ENCODE results near the gene MAML3. TPM values are rescaled to one million over a fixed set of nuclear protein-coding genes. Genes with fewer than 3 reads are reported as not detected.

The MAML3 gene
- total and polyA plus RNA-seq, 2 of the 13 experiments (the other 11 are each of a cell fraction or from before 2014, with no cell fraction given): 0.05 to 0.13 TPM

DNA sequence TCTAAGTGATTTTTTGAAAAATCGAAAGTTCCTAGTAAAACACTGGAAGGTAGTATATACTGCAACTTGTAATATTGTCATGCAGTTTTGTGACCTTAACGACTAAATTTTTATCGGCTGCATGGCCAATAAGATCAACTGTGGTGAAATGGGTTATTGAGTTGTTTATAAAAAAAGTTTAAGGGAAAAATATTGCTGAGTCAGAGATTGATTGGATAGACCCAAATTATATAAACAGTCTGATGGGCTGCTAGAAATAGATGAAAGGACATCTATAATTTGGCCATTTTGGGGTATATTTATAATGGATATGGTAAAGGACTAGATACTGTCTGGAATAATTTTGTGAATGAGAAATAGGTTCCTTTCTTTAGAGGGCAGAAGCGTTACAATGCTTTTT, 432.2 kb downstream of the MAML3 start:
- Histone ChIP-seq H3K4me2 (ENCODE audit: low read depth, low read length) (no peak overlapping the region), H3K9ac (ENCODE audit: insufficient read depth, low read depth, low read length) (no peak overlapping the region), H4K20me1 (ENCODE audit: insufficient read depth, low read length) (no peaks in the 10 kb centered on the region), H3K79me2 (ENCODE audit: insufficient read depth, low read length) (no peaks in the 10 kb centered on the region), H2AFZ (ENCODE audit: low read length) (no peak overlapping the region), H3K4me3 (replicated peaks in 1 of 3; ENCODE audit: insufficient read depth in 1 of 3, low read depth in 2 of 3, low read length in 3 of 3) (no peak overlapping the region), H3K27me3 (ENCODE audit: control insufficient read depth in 1 of 2, insufficient read depth in 2 of 2, low read length in 2 of 2) (no peaks in the 10 kb centered on the region), H3K27ac (ENCODE audit: extremely low read length, insufficient read depth, low read length) (no peak overlapping the region), H3K9me3 (ENCODE audit: low read length) (no peaks in the 10 kb centered on the region), H3K4me1 (ENCODE audit: insufficient read depth, low read length) (no peaks in the 10 kb centered on the region), H3K36me3 (replicated peaks in 1 of 2; ENCODE audit: control insufficient read depth in 1 of 2, insufficient read depth in 2 of 2, low read length in 2 of 2) (peaks cover 10 to 28% of the 10 kb centered on the region in 2 experiments)
- ATAC-seq: no peak
- TF ChIP-seq, protein P1, sequence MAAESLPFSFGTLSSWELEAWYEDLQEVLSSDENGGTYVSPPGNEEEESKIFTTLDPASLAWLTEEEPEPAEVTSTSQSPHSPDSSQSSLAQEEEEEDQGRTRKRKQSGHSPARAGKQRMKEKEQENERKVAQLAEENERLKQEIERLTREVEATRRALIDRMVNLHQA (CRISPR knock-in tag; IDR thresholded peaks at IDR 0.05): no peak
- peak; percentile 73 to 92 for TF ChIP-seq MAFK (conservative IDR thresholded peaks at IDR 0.05 in 1 of 2, IDR thresholded peaks at IDR 0.05 in 1 of 2; ENCODE audit: low read length in 2 of 2)
- no peak for TF ChIP-seq MTF2 (CRISPR knock-in tag; IDR thresholded peaks at IDR 0.05; ENCODE audit: borderline replicate concordance)
- TF ChIP-seq MAFF (IDR thresholded peaks at IDR 0.05; ENCODE audit: low read depth, low read length): peak; percentile 80
- no peak for TF ChIP-seq RBM39 (IDR thresholded peaks at IDR 0.05; ENCODE audit: low read depth, low read length, poor library complexity, severe bottlenecking)
- TF ChIP-seq DMAP1 (CRISPR knock-in tag; IDR thresholded peaks at IDR 0.05): no peak
- TF ChIP-seq RELA (CRISPR knock-in tag; IDR thresholded peaks at IDR 0.05): no peak
- TF ChIP-seq CCAR2 (optimal IDR thresholded peaks at IDR 0.05; ENCODE audit: low read depth, low read length): no peak
- TF ChIP-seq, protein P2, sequence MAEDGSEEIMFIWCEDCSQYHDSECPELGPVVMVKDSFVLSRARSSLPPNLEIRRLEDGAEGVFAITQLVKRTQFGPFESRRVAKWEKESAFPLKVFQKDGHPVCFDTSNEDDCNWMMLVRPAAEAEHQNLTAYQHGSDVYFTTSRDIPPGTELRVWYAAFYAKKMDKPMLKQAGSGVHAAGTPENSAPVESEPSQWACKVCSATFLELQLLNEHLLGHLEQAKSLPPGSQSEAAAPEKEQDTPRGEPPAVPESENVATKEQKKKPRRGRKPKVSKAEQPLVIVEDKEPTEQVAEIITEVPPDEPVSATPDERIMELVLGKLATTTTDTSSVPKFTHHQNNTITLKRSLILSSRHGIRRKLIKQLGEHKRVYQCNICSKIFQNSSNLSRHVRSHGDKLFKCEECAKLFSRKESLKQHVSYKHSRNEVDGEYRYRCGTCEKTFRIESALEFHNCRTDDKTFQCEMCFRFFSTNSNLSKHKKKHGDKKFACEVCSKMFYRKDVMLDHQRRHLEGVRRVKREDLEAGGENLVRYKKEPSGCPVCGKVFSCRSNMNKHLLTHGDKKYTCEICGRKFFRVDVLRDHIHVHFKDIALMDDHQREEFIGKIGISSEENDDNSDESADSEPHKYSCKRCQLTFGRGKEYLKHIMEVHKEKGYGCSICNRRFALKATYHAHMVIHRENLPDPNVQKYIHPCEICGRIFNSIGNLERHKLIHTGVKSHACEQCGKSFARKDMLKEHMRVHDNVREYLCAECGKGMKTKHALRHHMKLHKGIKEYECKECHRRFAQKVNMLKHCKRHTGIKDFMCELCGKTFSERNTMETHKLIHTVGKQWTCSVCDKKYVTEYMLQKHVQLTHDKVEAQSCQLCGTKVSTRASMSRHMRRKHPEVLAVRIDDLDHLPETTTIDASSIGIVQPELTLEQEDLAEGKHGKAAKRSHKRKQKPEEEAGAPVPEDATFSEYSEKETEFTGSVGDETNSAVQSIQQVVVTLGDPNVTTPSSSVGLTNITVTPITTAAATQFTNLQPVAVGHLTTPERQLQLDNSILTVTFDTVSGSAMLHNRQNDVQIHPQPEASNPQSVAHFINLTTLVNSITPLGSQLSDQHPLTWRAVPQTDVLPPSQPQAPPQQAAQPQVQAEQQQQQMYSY (CRISPR knock-in tag; IDR thresholded peaks at IDR 0.05): no peak
- no peak for TF ChIP-seq ZNF263 (CRISPR knock-in tag; IDR thresholded peaks at IDR 0.05)
- TF ChIP-seq ZFP1 (CRISPR knock-in tag; IDR thresholded peaks at IDR 0.05): no peak
- no peak for TF ChIP-seq EP300 (IDR thresholded peaks at IDR 0.05; ENCODE audit: low read depth in 2 of 2, low read length in 2 of 2)
- TF ChIP-seq EP300 (CRISPR knock-in tag; IDR thresholded peaks at IDR 0.05; ENCODE audit: borderline replicate concordance): no peak
- TF ChIP-seq POGZ (CRISPR knock-in tag; IDR thresholded peaks at IDR 0.05): no peak
- TF ChIP-seq ATF7 (IDR thresholded peaks at IDR 0.05): no peak
- TF ChIP-seq ATF7 (CRISPR knock-in tag; IDR thresholded peaks at IDR 0.05): no peak
- TF ChIP-seq NFE2L2 (IDR thresholded peaks at IDR 0.05; ENCODE audit: low read length): peak; percentile 40; the same call in 1 of the 2 replicates
- TF ChIP-seq ZSCAN22 (CRISPR knock-in tag; IDR thresholded peaks at IDR 0.05): no peak
- TF ChIP-seq ZNF331 (CRISPR knock-in tag; IDR thresholded peaks at IDR 0.05): no peak
- TF ChIP-seq GZF1 (CRISPR knock-in tag; IDR thresholded peaks at IDR 0.05): no peak
- no peak for TF ChIP-seq ZFP37 (CRISPR knock-in tag; IDR thresholded peaks at IDR 0.05; ENCODE audit: borderline replicate concordance)
- no peak for TF ChIP-seq ZNF572 (CRISPR knock-in tag; IDR thresholded peaks at IDR 0.05)
- in situ Hi-C loops (cut with HindIII; ENCODE audit: extremely low pct_ligation_motif_present, low pct_unique_long_range_greater_than_20kb) (no loop called here), intact Hi-C loops (cut with micrococcal nuclease; ENCODE audit: unreplicated experiment) (no loop called here)
- no peak for FAIRE-seq
- DNase-seq (ENCODE audit: low spot score): no peak
- WGBS (ENCODE audit: low lambda C conversion rate): 74% methylated on average over 4 of the region's 4 CpGs
- no TSS peak for BruUV-seq (replicated peaks)
- ChIA-PET CTCF (ENCODE audit: low intra/inter-chr PET ratio, low total read pairs) (no interaction called here), POLR2A (no interaction called here)

All from HepG2 (cell line).